Measurements from ENCODE around the gene PPM1M.
"Not testable (repeated sequence)": the region's sequence is repeated elsewhere in the genome, so short reads cannot be mapped to it uniquely, and the experiment has no call there.

Gene PPM1M

DNA sequence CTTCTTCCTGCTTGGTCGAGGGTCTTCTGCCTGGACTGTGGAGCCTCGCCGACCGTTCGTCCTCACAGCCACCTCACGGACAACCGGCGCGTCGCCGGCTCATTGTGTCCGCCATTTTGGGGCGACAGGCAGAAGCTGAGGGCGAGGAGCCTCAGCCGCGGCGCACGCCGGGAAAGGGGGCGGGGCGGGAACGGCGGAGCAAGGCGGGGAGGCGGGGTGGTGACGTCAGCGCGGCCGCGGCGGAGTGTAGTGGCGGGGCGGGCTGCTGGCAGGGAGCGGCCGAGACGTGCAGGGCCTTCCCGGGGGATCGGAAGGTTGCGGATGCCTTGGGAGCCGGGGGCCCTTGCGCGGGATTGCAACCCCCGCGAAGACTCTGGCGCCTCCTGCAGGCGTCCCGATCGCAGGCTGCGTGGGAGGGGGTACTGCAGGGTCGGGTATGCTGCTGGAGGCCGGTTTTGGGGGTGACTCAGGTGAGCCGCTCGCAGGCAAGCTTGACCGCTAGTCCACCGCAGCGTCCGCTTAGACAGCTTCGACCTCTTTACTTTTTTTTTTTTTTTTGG, 33.0 kb downstream of the PPM1M start, which contains the start of gene WDR82:
TSS of gene WDR82 (minus strand) at position 140 of the 560 bp plus-strand sequence. CDS start 288 bp downstream, outside the sequence.
- DNase-seq (ENCODE audit: low read depth) = peak; percentile 97
- H3K4me3 ChIP-seq (ENCODE audit: low read depth, low read length) = peak within 1 kb of the TSS; percentile 81
- TF ChIP-seq, protein P1, sequence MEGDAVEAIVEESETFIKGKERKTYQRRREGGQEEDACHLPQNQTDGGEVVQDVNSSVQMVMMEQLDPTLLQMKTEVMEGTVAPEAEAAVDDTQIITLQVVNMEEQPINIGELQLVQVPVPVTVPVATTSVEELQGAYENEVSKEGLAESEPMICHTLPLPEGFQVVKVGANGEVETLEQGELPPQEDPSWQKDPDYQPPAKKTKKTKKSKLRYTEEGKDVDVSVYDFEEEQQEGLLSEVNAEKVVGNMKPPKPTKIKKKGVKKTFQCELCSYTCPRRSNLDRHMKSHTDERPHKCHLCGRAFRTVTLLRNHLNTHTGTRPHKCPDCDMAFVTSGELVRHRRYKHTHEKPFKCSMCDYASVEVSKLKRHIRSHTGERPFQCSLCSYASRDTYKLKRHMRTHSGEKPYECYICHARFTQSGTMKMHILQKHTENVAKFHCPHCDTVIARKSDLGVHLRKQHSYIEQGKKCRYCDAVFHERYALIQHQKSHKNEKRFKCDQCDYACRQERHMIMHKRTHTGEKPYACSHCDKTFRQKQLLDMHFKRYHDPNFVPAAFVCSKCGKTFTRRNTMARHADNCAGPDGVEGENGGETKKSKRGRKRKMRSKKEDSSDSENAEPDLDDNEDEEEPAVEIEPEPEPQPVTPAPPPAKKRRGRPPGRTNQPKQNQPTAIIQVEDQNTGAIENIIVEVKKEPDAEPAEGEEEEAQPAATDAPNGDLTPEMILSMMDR (IDR thresholded peaks at IDR 0.05; ENCODE audit: insufficient read depth, low read depth, low read length, missing control alignments) = peak; percentile 46

DNA sequence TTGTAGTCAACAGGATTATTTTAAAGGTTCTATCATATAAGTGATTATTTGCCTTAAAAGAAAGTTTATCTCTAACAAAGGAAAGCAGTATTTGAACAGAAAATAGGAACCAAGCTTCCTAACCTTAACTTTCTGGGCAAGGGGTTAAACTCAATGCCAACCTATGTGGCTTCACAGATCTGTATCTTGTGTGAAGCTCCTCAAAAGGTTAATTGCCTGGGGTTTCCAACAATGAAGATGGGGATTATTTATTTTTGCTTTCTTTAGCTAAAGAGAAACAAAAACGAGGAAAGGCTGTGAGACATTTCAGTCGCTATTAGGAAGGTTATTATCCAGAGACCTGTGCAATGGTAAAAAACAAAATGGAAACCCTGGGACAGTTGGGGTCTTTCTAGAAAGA, 34.0 kb downstream of the PPM1M start:
- no peak for DNase-seq (ENCODE audit: low read depth)
- TF ChIP-seq, protein P1 (IDR thresholded peaks at IDR 0.05; ENCODE audit: insufficient read depth, low read depth, low read length, missing control alignments) = no peak
- H3K4me3 ChIP-seq (ENCODE audit: low read depth, low read length) = peak overlapping the region; percentile 81

DNA sequence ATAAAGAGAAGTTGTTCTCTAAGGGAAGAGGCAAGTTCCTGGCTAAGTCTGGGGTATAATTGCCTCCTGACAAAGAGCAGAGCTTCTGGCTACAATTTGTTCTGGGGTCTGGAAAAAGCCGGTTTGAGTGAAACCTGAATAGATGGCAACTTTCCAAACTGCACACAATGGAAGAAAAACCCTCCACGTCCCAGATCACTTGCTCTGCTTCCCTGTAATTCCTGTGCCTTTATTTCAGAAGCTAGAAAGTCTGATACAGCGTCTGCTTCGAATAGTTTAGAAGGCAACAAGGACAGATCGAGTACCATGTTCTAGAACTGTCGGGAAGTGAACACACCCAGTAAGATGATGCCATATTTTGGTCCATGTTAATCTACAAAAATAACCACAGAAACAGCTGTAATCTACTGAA, 34.5 kb downstream of the PPM1M start:
- no peak for DNase-seq (ENCODE audit: low read depth)
- TF ChIP-seq, protein P1 (IDR thresholded peaks at IDR 0.05; ENCODE audit: insufficient read depth, low read depth, low read length, missing control alignments) = no peak
- H3K4me3 ChIP-seq (ENCODE audit: low read depth, low read length) = no peak overlapping the region

DNA sequence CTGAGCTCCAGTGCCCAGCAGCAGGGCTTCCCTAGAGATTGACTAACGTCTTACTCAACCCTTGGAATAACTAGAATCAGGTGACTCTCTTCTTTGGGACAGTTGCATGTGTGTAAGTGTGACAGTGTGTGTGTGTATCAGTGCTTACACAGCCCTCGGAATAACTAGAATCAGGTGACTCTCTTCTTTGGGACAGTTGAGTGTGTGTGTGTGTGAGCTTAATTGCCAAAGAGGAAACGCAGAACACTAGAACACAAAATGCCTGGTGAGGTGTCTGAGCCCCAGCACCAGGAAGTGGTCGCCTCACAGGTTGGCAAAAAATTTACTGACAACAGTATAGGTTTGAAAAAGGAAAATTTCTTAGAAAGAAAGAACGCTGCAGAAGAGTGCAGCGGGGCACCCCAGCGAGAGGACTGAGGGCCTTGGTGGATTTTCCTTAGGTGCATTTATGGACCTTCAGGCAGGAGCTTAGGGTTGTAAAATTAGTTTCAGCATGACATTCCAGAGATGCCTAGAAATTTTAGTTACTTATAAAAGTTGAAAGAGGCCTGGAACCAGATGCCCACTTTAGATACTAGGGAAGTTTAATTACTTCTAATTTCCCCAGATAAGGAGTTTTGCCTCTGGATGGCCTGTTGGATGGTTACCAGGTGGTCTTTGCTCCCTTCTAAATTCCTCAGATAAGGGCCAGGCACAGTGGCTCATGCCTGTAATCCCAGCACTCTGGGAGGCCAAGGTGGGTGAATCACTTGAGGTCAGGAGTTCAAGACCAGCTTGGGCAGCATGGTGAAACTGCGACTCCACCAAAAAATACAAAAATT, 36.6 kb downstream of the PPM1M start:
- no peak for DNase-seq (ENCODE audit: low read depth)
- TF ChIP-seq, protein P1 (IDR thresholded peaks at IDR 0.05; ENCODE audit: insufficient read depth, low read depth, low read length, missing control alignments) = no peak
- no peak overlapping the region for H3K4me3 ChIP-seq (ENCODE audit: low read depth, low read length)

DNA sequence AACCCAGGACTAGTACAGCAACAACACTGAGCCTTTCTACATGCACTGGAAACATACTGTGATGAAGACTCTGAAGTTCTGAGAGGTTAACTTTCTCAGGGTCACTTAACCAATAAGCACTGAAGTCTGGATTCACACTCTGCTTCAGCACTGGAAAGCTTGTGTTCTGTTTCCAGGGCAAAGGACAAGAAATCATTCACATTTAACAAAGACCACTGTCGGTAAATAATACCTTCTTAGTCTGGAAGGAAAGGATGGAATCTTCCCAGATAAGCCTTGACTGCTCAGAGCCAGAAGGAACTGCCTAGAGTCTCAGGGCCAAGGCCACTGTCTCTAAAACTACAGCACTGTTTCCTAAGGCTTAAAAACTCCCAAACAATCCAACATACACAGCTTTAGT, 37.7 kb downstream of the PPM1M start:
- no peak overlapping the region for H3K4me3 ChIP-seq (ENCODE audit: low read depth, low read length)
- no peak for DNase-seq (ENCODE audit: low read depth)
- TF ChIP-seq, protein P1 (IDR thresholded peaks at IDR 0.05; ENCODE audit: insufficient read depth, low read depth, low read length, missing control alignments) = no peak

DNA sequence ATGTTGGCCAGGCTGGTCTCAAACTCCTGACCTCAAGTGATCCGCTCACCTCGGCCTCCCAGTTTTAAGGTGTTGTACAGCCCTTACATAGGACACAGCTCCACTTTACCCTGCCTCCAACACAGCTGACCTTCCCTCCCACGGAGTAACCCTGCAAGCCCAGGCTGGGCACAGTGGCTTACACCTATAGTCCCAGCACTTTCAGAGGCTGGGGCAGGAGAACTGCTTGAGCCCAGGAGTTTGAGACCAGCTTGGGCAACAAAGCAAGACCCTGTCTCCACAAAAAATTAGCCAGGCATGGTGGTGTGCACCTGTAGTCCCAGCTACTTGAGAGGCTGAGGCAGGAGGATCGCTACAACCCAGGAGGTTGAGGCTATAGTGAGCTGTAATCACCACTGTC, 38.5 kb downstream of the PPM1M start:
- not testable (repeated sequence) for DNase-seq (ENCODE audit: low read depth)

DNA sequence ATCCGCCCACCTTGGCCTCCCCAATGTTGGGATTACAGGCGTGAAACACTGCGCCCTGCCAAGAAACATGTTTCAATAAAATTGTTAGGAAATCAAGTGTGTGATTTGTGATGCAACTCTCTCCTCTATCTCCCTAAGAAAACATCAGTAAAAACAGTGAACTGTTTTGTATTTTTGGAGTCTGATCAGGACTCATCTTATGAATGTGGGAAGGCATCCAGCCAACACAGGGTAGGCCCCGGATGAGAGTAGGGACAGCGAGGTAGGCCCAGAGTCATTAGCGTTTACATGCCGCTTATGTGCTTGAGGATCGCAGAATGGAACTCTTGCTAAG, 41.2 kb downstream of the PPM1M start:
- H3K4me3 ChIP-seq (ENCODE audit: low read depth, low read length) = peak overlapping the region; percentile 87
- TF ChIP-seq, protein P1 (IDR thresholded peaks at IDR 0.05; ENCODE audit: insufficient read depth, low read depth, low read length, missing control alignments) = no peak
- no peak for DNase-seq (ENCODE audit: low read depth)

More for the DNA sequence above, 38.5 kb downstream of the PPM1M start:
- not testable (repeated sequence) for H3K4me3 ChIP-seq (ENCODE audit: low read depth, low read length)

Data from GM12865 (cell line).